NCI-H146 (cell line): ENCODE results near the gene ZNF764.

Experiments used
- DNase-seq: peaks from one replicate; lab custom pipeline; 2025; lab: John Stamatoyannopoulos, UW

Gene ZNF764

DNA sequence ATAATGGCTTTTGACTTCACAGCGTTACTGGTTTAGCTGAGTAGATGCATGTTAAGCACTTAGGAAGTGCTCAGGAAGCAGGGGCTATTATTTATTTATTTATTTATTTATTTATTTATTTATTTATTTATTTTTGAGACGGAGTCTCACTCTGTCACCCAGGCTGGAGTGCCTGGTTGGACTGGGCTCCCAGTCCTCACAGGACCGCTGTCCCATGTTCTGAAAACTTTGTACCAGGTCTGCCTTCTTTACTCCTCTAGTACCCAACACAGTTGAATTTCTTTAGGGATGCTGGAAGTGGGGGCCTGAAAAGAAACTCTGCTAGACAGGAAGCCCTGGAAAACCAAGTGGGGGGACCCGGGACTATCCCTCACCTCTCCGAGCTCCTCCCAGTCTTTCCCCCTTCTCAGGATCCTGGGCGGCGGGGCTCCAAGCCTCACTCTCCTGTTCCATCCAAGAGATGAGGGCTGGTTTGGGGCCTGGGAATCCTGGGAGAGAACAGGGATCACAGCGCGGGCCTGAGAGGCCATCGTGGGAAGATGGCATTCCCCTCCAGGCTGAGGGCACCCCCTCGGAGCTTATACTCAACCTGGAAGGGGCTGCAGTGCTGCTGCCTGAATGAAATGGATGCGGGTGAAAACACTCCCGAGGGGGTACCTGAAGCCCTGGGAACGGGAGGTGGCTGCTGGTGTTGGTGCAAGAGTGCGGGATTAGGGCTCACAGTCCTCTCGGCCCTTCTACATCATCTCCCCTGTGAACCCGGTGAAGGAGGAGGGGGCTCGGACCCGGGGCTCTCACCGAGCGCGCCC is 12.7 kb upstream of the ZNF764 start:
- peak; percentile 58 for DNase-seq

DNA sequence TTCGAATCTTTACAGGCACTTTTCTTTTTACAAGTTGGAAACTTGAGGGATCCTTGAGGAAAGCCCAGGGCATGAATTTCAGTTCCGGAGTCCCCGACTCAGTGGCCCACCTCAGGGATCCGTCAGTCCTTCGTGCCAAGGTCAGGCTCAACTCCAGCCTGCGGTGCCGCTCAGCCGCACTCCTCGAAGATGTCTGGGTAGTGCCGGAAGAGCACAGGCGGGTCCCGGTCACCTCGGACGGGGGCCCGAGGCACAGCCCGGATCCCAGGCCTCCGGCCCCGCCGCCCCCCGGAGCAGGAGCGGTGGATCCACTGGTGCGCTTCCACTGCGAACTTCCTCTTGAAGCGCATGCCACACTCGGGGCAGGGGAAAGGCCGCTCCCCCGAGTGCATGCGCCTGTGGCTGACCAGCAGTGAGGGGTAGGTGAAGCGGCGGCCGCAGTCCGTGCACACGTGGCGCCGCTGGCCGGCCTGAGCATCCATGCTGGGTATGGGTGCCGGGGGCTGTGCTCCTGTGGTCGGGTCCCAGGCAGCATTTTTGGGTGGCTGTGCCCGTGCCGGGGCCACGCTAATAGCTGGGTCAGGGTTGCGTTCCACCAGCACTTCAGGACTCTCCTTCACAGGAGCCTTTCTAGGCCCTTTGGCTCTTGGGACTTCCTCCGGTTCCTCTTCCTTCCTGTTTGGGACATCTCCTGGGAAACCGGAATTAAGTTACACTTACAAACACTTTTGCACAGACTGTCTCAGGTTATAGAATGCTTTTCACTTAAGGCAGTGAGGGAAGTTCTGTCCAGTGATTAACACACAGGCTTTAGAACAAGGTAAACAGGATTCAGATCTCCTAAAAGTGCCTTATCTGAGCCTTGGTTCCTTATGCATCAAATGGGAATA is 11.8 kb upstream of the ZNF764 start:
- no peak for DNase-seq

DNA sequence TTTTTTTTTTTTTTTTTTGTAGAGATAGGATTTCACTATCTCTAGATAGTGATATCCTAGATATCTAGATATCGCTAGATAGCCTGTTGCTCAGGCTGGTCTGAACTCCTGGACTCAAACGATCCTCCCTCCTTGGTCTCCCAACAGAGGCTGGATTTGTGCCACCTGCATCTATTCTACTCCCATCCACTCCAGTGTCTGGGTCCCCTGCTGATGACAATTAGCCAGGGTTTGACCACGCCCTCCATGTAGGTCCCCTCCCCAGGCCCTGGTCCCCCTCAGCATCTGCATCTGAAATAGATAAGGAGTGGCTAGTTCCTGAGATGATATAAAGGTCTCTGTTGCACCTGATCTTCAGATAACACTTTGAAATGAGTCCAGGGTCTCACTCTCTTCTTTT is 11.1 kb upstream of the ZNF764 start:
- no peak for DNase-seq

DNA sequence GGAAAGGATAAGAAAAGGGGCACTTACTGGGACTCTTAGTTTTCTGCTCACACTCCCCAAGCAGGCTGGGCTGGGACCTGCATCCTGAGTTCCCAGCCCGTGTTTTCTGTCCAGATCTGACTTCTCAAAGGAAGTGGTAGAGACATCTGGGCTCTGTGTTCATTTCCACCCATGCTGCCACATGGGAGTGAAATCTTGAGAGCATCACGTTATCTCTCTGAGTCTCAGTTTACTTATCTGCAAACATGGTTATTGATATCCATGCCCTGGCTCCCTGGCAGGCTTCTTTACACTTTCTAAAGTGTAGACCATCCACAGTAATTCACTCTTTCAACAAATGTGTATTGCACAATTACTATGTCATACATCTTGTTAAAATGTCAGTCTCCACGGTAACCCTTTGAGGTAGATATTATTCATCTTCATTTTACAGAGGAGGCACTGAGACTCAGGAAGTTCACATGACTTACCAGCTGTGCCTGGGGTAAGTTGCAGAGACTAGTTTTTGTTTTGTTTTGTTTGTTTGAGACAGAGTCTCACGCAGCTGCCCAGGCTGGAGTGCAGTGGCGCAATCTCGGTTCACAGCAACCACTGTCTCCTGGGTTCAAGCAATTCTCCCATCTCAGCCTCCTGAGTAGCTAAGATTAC is 9.9 kb upstream of the ZNF764 start:
- peak; percentile 37 for DNase-seq

DNA sequence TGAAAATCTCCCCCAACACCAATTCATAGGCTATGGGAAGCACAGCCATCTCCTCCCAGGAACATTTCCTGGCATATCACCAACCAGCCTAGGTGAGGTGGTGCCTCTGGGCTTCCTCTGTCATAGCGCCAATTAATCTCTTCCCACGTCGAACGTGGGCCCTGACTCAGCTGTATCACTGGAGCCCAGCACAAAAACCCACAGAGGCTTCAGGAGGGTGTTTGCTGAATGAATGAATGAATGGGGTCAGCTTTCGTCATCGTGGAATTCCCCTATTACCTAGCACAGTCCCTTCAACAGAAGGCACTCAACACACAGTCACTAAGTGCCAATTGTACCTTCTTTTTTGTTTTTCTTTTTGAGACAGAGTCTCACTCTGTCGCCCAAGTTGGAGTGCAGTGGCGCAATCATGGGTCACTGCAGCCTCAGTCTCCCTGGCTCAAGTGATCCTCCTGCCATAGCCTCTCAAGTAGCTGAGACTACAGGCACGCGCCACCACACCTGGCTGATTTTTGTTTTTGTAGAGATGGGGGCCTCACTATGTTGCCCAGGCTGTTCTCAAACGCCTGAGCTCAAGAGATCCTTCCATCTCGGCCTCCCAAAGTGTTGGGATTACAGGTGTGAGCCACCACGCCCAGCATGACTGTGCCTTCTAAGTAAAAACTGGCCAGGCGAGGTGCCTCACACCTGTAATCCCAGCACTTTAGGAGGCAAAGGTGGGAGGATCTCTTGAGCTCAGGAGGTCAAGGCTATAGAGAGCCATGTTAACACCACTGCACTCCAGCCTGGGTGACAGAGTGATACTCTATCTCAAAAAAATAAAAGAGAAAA is 9.2 kb upstream of the ZNF764 start:
- no peak for DNase-seq

DNA sequence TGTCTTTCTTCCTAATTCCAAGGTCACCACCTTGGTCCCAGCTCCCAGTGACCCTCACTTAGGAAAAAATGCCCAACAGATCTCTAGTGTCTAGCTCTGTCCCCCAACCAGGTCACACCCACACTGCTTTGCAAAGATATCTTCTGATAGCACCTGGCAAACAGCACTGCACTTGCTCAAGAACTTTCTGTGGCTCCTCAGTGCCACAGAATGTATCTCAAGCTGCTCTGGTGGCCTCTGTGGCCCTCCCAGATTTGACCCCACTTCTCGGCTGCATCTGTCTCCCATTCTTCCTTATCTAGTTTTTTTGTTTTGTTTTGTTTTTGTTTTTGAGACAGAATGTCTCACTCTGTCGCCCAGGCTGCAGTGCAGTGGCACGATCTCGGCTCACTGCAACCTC is 8.4 kb upstream of the ZNF764 start:
- no peak for DNase-seq

DNA sequence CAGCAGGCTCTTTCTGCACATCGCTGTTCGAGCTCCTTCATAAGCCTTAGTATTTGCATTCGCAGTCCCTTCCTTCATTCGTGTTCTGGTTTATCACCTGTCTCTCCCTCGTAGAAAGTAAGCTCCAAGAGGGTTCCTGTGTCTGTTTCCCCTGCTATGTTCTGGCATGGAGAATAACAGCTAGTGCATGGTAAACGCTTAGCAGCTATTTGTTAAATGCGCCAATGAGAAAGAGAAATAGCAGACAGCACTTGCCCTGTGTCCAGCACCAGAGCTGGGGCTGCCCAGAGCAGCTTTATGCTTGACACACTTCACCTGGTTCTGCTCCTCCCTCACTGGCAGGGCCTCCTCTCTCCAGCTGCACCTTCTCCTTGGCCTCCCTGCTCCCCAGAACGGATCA is 7.8 kb upstream of the ZNF764 start:
- no peak for DNase-seq

DNA sequence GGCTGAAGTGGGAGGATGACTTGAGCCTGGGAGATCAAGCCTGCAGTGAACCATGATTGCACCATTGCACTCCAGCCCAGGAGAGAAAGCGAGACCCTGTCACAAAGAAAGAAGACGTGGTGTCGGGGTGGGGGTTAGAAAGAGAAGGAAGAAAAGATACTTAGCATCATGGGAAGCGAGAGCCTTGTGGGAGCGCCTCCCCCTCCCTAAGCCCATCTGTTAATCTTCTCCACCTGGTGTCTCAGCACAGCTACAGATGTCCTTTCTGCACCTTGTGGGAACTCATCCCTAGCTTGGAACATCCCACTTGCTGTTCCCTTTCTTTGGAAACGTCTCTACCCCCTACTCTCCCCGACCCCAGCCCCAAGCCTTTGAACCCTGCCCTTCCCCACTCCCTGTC is 7.4 kb upstream of the ZNF764 start:
- no peak for DNase-seq

DNA sequence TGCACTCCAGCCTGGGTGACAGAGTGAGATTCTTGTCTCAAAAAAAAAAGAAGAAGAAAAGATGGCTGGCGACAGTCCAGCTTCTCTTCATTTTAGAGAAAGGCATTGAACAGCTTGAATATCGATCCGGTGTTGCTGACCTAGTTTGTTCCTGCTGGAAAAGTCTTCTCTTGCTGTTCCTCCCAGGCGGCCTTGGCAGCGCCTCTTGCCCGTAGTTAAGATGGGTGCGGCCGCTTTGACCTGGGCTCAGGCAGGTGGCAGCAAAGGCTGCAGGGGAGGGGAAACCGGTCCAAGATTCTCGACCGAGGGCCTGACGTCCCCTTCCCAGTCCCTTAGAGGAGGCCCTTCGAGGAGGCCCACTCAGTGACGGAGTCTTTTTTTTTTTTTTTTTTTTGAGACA is 3.8 kb upstream of the ZNF764 start:
- DNase-seq = no peak

DNA sequence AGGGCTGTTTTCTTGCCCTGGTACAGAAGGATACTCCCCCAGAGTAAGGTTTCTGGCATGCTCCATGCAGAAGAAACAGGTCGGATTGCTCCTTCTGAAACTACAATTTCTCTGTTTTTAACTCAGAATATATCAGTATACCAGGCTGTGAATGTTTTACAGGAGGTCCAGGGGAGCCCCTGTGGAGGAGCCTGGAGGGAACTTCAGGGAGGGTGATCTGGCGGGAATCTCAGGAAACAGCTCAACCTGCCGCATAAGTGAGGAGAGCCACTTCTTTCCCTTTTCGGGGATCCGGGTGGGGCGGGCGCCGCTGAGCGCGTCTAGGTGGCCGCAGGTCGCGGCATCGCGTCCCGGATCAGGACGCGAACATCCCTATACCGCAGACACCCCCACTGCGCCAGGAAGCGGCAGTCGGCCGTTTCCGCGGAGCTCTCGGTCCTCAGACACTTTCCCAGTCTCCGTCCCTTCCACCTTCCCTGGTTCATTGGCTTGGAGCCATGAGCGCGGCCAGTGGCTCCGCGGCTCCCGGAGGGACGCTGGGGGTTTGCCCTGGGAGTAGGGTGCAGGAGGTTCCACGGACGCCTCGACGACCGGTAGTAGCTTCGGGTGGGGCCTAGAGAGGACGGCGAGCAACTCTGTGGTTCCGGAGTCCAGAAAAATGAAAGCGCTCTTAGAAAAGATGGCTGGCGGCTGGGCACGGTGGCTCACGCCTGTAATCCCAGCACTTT is 3.1 kb upstream of the ZNF764 start:
- DNase-seq = no peak

DNA sequence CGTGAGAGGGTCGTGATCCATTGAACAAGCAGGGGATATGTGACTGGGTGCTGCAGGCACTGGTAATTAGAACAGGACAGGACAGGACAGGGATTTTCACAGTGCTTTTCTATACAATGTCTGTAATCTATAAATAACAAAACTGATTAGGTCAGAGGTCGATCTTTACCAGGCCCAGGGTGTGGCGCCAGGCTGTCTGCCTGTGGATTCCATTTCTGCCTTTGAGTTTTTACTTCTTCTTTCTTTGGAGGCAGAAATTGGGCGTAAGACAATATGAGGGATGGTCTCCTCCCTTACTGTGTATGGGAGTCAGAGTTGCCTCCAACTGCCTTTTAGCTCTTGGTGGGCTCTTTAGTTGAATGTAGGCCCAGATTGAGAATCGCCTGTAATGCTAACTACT is 1.5 kb upstream of the ZNF764 start:
- no peak for DNase-seq

DNA sequence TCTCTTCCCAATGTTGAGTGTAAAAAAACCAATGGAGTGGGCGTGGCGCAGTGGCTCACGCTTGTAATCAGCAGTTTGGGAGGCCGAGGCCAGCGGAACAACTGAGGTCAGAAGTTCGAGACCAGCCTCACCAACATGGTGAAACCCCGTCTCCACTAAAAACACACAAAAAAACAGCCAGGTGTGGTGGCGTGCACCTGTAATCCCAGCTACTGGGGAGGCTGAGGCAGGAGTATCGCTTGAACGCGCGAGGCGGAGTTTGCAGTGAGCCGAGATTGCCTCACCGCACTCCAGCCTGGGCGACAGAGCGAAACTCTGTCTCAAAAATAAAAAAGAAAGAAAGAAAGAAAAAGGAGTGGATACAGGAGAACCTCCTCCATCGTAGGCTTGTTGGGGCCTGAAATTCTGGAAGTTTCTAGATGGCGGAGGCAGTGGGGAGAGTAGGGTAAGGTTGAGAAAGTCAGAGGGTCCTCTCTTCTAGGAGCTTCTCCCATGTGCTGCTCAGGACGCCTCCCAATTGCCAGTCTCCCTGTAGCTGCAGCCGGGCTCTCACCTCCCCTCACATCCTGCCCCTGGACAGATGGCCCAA is 709 bp upstream of the ZNF764 start:
- DNase-seq = no peak

DNA sequence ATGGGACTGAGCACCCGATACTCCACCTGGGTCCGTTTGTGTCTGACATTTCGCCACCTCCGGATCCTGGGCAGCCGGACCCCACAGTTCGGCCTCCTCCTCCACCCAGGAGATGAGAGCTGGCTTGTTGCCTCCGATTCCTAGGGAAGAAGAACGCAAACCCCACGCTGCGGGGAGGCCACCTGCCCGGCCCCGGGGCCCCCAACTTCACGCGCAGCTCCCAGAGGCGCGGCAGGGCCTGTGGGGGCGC is 542 bp downstream of the ZNF764 start:
- no peak for DNase-seq

DNA sequence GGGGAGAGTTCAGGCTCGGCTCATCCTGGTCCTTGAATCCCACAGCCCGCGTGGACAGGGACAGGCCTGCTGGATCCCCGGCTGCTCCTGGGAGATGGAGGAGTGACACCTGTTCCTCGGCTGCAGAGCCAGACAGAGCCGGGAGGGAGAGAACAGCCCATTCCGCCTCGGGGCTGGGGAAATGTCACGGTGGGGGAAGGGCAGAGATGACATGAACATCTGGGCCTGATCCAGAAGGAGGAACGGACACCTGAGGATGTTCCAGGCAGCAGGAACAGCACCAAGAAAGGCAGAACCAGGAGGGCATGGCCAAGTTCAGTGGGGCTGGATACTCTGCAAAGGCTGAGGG is 2.1 kb downstream of the ZNF764 start:
- DNase-seq = no peak

DNA sequence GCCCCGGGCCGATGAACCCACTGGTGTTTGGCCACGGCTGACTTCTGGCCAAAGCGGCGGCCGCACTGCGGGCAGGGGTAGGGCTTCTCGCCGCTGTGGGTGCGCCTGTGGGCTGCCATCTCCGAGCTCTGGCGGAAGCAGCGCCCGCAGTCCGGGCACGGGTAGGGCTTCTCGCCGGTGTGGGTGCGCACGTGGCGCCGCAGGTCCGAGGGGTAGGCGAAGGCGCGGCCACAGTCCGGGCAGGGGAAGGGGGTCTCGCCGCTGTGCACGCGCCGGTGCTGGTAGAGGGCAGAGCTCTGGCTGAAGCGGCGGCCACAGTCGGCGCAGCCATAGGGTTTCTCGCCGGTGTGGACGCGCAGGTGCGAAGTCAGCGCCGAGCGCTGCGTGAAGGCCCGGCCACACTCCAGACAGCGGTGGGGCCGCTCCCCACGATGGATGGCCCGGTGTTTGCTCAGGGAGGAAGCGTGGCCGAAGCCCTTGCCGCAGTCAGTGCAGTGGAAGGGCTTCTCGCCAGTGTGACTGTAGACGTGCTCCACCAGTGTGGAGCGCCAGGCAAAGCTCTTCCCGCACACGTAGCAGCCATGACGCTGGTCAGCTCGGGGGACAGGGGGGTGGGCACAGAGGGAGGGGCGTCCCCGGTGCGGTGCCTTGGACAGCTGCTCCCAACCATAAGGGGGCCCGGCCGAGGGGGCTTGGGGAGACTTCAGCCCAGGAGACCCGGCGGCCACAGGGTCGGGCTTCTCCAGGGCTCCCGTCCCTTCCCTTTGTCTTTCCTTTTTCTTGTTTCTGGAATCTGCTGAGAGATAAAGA is 2.7 kb downstream of the ZNF764 start:
- DNase-seq = no peak

DNA sequence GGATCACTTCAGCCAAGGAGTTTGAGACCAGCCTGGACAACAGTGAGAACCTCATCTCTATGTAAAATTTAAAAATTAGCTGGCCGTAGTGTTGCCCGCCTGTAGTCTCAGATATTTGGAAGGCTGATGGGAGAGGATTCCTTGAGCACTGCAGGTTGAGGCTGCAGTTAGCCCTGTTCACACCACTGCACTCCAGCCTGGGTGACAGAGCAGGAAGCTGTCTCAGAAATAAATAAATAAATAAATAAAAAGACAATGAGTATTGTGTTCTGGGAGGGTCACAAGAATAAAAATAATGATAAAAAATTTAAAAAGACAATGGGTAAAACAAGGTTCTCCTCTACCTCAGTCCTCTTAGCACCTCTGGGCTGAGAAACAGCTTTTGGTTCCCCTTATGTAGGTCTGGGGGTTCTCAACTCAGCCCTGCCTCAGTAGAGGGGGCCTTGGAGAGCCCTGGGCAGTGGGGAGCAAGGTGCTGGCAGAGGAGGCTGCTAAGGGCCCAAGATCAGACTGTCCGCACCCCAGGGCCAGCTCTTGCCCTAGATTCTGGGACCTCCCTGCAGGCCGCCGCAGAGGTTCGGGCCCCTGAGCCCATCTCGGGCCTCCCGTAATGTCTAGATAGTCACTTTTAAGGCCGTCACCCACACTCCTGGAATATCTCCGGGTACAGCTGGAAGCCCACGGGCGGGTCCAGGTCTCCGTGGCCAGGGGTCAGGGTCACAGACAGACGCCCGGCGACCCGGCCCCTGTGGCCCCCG is 3.4 kb downstream of the ZNF764 start:
- DNase-seq = no peak

DNA sequence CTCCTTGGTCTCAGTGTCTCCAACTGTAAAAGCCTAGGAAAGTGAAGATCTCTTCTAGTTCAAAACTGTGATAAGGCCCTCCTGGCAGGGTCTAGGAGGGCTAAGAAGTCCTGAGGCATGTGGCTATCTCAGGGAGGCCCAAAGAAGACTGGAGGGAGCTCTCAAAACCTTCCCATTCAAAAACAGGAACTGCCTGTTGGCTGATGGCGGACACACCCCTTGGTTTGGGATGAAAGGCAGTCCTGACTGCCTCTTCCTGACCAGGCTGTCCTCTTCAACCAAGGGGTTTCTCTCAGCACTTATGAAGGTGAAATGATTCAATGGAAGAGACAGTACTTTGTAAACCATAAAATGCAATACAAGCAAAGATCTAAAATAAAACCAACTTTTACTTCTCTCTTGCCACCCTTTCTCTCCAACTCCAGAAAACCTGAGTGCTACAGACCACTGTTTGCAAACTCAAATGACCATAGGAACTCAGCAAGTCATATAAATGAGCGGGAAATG is 4.7 kb downstream of the ZNF764 start:
- DNase-seq = no peak

DNA sequence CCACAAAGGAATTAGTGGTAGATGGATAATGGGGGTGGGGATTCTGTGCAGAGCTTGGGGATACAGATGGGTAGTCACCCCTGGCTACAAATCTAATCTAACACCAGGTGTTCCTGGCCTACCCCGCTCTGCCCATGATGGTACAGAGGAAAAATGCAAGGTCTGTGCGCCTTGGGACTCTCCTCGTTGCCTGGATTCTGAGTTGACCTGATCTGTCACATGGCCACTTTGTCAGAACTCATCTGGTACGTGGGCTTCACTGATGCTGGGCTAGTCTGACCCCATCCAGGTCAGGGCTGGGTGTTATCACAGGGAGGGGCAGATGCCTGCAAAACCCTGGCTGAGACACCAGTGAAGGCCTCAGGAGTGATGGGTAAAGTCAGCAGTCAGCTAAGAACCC is 5.2 kb downstream of the ZNF764 start:
- DNase-seq = no peak

DNA sequence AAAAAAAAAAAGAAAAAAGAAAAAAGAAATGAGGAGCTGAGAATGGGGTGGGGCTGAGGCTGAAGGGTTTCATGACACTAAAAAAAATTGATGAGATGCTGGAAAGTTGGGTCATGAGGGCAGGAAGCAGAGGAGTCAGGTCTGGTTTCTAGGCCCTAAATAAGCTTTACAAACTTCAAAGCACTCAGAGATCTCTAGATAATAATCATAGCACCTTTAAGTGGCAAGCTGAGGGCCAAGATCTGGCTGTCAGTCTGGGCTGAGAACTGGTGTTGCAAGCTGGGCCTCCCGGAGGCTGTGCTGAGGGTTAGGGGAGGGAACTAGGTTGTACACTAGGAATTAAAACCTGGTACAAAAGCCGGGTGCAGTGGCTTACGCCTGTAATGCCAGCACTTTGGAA is 6.4 kb downstream of the ZNF764 start:
- no peak for DNase-seq
